Measurements from ENCODE around the gene GNAS.

The GNAS gene

DNA sequence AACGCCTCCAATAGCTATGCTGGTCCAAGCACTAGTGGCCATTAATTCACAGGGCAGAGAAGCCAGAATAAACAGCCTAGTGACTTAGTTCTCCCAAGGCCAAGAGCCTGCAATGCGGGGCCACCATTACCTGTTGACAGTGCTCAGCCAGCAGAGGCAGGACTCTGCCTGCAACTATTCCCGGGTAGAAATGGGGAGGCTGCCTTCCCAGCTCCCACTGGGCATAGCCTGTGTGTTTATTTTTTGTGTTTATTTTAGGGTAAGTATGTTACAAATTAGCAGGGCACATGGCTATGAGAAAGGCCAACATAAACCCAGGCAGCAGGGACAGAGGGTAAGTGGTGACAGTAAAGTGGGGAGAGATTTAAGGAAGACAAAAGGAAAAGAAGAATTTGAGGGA lies 6.8 kb upstream of the GNAS start:
- peaks cover 25% of the 10 kb centered on the region for H3K27me3 ChIP-seq (ENCODE audit: insufficient read depth, insufficient read length)
- no peak for TF ChIP-seq YY1 (IDR thresholded peaks at IDR 0.05; ENCODE audit: insufficient read depth, insufficient read length)
- TF ChIP-seq SUZ12 (IDR thresholded peaks at IDR 0.05; ENCODE audit: extremely low read depth, insufficient read depth, insufficient read length): no peak
- TF ChIP-seq ZNF274 (IDR thresholded peaks at IDR 0.05; ENCODE audit: low read depth, low read length): no peak
- H3K4me1 ChIP-seq (ENCODE audit: insufficient read depth, insufficient read length): peaks cover 13% of the 10 kb centered on the region
- peaks cover 59% of the 10 kb centered on the region for H3K36me3 ChIP-seq (ENCODE audit: insufficient read depth, insufficient read length, low read length)
- no peak for DNase-seq (ENCODE audit: low read depth, low spot score)
- no peak overlapping the region for H3K4me3 ChIP-seq (ENCODE audit: insufficient read length, low read depth)
- H3K9ac ChIP-seq (ENCODE audit: insufficient read length, low read depth): no peak overlapping the region
- H3K9me3 ChIP-seq (ENCODE audit: insufficient read depth, low read length): no peaks in the 10 kb centered on the region

DNA sequence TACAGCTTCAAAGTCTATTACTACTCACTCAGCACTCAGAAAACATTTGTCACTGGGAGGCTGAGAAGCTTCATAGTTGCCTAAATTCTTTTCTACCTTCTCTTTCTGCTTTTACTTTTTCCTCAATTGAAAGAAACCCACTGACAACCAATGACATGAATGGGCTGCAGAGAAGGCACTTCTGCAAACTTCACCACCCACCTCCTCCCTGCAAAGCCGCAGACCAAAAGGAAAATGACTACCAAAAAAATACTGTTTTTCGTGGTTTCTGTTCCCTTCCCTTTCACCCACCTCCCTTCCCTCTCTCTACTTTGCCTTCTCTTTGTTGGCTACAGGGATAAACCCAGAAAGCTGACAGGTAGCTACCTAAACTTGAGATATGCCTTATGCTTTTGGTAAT lies 5.1 kb upstream of the GNAS start:
- Histone ChIP-seq H3K36me3 (ENCODE audit: insufficient read depth, insufficient read length, low read length) (peaks cover 42% of the 10 kb centered on the region), H3K9me3 (ENCODE audit: insufficient read depth, low read length) (no peaks in the 10 kb centered on the region), H3K9ac (ENCODE audit: insufficient read length, low read depth) (no peak overlapping the region), H3K4me3 (ENCODE audit: insufficient read length, low read depth) (no peak overlapping the region), H3K4me1 (ENCODE audit: insufficient read depth, insufficient read length) (peaks cover 15% of the 10 kb centered on the region), H3K27me3 (ENCODE audit: insufficient read depth, insufficient read length) (peaks cover 25% of the 10 kb centered on the region)
- TF ChIP-seq YY1 (IDR thresholded peaks at IDR 0.05; ENCODE audit: insufficient read depth, insufficient read length) (no peak), SUZ12 (IDR thresholded peaks at IDR 0.05; ENCODE audit: extremely low read depth, insufficient read depth, insufficient read length) (no peak), ZNF274 (IDR thresholded peaks at IDR 0.05; ENCODE audit: low read depth, low read length) (no peak)
- no peak for DNase-seq (ENCODE audit: low read depth, low spot score)

DNA sequence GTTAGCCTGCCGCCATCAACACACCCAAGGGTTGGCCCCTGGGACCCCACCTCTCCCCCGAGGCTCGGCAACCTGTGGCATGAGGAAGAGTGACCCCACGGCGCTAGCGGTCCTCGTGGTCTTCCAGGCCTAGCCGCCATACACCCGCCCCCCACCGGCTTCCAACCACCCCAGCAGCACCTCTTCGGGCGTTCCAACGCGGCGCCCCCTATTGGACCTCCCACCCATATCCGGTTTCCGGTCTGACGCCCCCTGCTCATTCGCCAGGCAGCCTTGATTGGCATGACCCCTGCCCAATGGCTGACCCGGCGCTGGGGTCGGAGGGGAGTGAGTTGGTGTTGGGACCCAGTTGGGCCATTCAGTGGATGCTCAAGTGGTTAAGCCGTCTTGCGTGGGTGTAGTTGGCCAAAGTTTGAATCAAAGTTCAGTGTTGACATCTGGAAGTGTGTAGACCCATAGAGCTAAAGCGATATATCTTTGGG lies 1.8 kb upstream of the GNAS start, which contains the start of gene GNAS-AS1:
GNAS-AS1 (minus strand) TSS at position 210 of the 482 bp plus-strand sequence.
- peak within 1 kb of the TSS; percentile 87 for H3K9ac ChIP-seq (ENCODE audit: insufficient read length, low read depth)
- H3K36me3 ChIP-seq (ENCODE audit: insufficient read depth, insufficient read length, low read length): peaks cover 36% of the 10 kb centered on the region
- peak; percentile 91 for DNase-seq (ENCODE audit: low read depth, low spot score)
- no peaks in the 10 kb centered on the region for H3K9me3 ChIP-seq (ENCODE audit: insufficient read depth, low read length)
- H3K4me1 ChIP-seq (ENCODE audit: insufficient read depth, insufficient read length): peaks cover 24% of the 10 kb centered on the region
- H3K27me3 ChIP-seq (ENCODE audit: insufficient read depth, insufficient read length): peaks cover 50% of the 10 kb centered on the region
- TF ChIP-seq SUZ12 (IDR thresholded peaks at IDR 0.05; ENCODE audit: extremely low read depth, insufficient read depth, insufficient read length): no peak
- TF ChIP-seq ZNF274 (IDR thresholded peaks at IDR 0.05; ENCODE audit: low read depth, low read length): no peak
- TF ChIP-seq YY1 (IDR thresholded peaks at IDR 0.05; ENCODE audit: insufficient read depth, insufficient read length): no peak
- peak within 1 kb of the TSS; percentile 93 for H3K4me3 ChIP-seq (ENCODE audit: insufficient read length, low read depth)

DNA sequence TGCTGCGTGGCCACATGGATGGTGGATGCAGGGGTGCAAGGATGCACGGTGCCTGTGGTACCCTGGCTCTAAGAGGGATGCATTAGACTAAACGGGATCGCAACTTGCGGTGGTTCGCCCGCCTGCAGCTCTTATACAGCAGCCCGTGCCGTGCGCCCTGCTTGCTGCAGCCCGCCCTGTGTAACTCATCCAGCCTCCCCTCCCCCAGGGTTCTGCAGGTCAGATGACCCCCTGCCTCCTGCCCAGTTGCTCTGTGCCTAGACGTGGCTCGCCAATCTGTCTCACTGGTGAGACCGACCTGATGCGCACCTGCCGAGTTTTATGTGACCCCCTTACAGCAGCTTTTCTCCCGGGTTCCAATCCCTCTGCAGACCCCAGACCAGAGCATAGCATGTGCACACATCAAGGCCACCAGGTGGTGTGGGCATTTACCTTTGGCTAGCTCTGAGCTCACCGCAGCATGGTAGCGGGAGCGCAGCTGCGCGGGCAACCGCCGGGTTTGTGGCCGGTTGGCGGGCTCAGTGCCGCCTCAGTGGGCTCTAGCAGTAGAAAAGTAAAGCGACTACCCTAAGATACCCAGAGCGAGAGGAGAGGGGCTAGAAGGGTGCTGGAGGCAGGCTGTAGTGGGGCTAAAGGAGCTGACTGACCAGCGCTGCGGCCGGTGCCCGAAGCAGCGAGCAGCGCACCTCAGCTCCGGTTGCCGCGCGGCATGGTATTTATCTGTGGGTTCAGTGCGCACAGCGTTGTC lies 1.1 kb upstream of the GNAS start:
- H3K27me3 ChIP-seq (ENCODE audit: insufficient read depth, insufficient read length): peaks cover 57% of the 10 kb centered on the region
- peak overlapping the region; percentile 93 for H3K4me3 ChIP-seq (ENCODE audit: insufficient read length, low read depth)
- peak overlapping the region; percentile 43 for H3K9ac ChIP-seq (ENCODE audit: insufficient read length, low read depth)
- H3K9me3 ChIP-seq (ENCODE audit: insufficient read depth, low read length): no peaks in the 10 kb centered on the region
- no peak for DNase-seq (ENCODE audit: low read depth, low spot score)
- no peak for TF ChIP-seq YY1 (IDR thresholded peaks at IDR 0.05; ENCODE audit: insufficient read depth, insufficient read length)
- TF ChIP-seq SUZ12 (IDR thresholded peaks at IDR 0.05; ENCODE audit: extremely low read depth, insufficient read depth, insufficient read length): peak; percentile 81
- no peak for TF ChIP-seq ZNF274 (IDR thresholded peaks at IDR 0.05; ENCODE audit: low read depth, low read length)
- H3K4me1 ChIP-seq (ENCODE audit: insufficient read depth, insufficient read length): peaks cover 27% of the 10 kb centered on the region
- peaks cover 31% of the 10 kb centered on the region for H3K36me3 ChIP-seq (ENCODE audit: insufficient read depth, insufficient read length, low read length)

DNA sequence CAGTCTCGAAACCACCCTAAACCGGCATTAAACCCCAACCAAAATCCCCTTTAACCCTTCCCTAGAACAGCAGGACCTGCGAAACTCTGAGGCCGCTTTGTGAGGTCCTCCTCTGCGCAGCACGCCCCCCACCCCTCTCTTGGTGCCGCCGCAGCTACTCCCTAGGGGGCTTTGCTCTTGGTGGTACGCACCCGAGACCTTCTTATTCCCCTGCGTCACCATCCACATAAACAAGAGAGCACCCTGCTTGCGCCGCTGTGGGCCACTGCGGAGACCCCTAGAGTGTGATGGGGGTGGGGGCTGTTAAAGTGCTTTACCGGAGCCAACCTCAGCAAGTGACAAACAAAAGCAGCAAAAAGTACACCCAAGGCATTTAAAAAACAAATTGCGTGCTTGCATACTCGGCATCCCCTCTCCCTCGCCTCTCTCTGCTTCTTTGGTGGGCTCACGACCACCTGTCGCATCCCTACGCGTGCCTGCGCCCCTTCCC lies 502 bp upstream of the GNAS start:
- TF ChIP-seq SUZ12 (IDR thresholded peaks at IDR 0.05; ENCODE audit: extremely low read depth, insufficient read depth, insufficient read length) (no peak), YY1 (IDR thresholded peaks at IDR 0.05; ENCODE audit: insufficient read depth, insufficient read length) (no peak), ZNF274 (IDR thresholded peaks at IDR 0.05; ENCODE audit: low read depth, low read length) (no peak)
- H3K27me3 ChIP-seq (ENCODE audit: insufficient read depth, insufficient read length): peaks cover 63% of the 10 kb centered on the region
- no peak for DNase-seq (ENCODE audit: low read depth, low spot score)
- H3K36me3 ChIP-seq (ENCODE audit: insufficient read depth, insufficient read length, low read length): peaks cover 26% of the 10 kb centered on the region
- peak overlapping the region; percentile 43 for H3K9ac ChIP-seq (ENCODE audit: insufficient read length, low read depth)
- no peaks in the 10 kb centered on the region for H3K9me3 ChIP-seq (ENCODE audit: insufficient read depth, low read length)
- H3K4me1 ChIP-seq (ENCODE audit: insufficient read depth, insufficient read length): peaks cover 26% of the 10 kb centered on the region
- H3K4me3 ChIP-seq (ENCODE audit: insufficient read length, low read depth): peak overlapping the region; percentile 93

DNA sequence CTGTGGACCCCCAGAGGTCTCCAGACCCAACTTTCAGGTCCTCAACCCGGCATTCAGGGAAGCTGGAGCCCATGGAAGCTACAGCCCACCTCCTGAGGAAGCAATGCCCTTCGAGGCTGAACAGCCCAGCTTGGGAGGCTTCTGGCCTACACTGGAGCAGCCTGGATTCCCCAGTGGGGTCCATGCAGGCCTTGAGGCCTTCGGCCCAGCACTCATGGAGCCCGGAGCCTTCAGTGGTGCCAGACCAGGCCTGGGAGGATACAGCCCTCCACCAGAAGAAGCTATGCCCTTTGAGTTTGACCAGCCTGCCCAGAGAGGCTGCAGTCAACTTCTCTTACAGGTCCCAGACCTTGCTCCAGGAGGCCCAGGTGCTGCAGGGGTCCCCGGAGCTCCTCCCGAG lies 950 bp downstream of the GNAS start:
- TF ChIP-seq SUZ12 (IDR thresholded peaks at IDR 0.05; ENCODE audit: extremely low read depth, insufficient read depth, insufficient read length) (no peak), YY1 (IDR thresholded peaks at IDR 0.05; ENCODE audit: insufficient read depth, insufficient read length) (no peak), ZNF274 (IDR thresholded peaks at IDR 0.05; ENCODE audit: low read depth, low read length) (no peak)
- DNase-seq (ENCODE audit: low read depth, low spot score): no peak
- Histone ChIP-seq H3K4me3 (ENCODE audit: insufficient read length, low read depth) (no peak overlapping the region), H3K36me3 (ENCODE audit: insufficient read depth, insufficient read length, low read length) (peaks cover 11% of the 10 kb centered on the region), H3K9me3 (ENCODE audit: insufficient read depth, low read length) (no peaks in the 10 kb centered on the region), H3K27me3 (ENCODE audit: insufficient read depth, insufficient read length) (peaks cover 78% of the 10 kb centered on the region), H3K4me1 (ENCODE audit: insufficient read depth, insufficient read length) (peaks cover 24% of the 10 kb centered on the region), H3K9ac (ENCODE audit: insufficient read length, low read depth) (peak overlapping the region; percentile 54)

DNA sequence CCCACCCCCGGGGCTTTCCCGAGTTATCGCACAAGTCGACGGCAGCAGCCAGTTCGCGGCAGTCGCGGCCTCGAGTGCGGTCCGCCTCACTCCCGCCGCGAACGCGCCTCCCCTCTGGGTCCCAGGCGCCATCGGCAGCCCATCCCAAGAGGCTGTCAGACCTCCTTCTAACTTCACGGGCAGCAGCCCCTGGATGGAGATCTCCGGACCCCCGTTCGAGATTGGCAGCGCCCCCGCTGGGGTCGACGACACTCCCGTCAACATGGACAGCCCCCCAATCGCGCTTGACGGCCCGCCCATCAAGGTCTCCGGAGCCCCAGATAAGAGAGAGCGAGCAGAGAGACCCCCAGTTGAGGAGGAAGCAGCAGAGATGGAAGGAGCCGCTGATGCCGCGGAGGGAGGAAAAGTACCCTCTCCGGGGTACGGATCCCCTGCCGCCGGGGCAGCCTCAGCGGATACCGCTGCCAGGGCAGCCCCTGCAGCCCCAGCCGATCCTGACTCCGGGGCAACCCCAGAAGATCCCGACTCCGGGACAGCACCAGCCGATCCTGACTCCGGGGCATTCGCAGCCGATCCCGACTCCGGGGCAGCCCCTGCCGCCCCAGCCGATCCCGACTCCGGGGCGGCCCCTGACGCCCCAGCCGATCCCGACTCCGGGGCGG lies 1.6 kb downstream of the GNAS start:
- Histone ChIP-seq H3K27me3 (ENCODE audit: insufficient read depth, insufficient read length) (peaks cover 82% of the 10 kb centered on the region), H3K9me3 (ENCODE audit: insufficient read depth, low read length) (no peaks in the 10 kb centered on the region), H3K4me1 (ENCODE audit: insufficient read depth, insufficient read length) (peaks cover 24% of the 10 kb centered on the region), H3K36me3 (ENCODE audit: insufficient read depth, insufficient read length, low read length) (peaks cover 6% of the 10 kb centered on the region), H3K4me3 (ENCODE audit: insufficient read length, low read depth) (peak overlapping the region; percentile 47), H3K9ac (ENCODE audit: insufficient read length, low read depth) (peak overlapping the region; percentile 76)
- DNase-seq (ENCODE audit: low read depth, low spot score): no peak
- TF ChIP-seq SUZ12 (IDR thresholded peaks at IDR 0.05; ENCODE audit: extremely low read depth, insufficient read depth, insufficient read length) (no peak), ZNF274 (IDR thresholded peaks at IDR 0.05; ENCODE audit: low read depth, low read length) (no peak), YY1 (IDR thresholded peaks at IDR 0.05; ENCODE audit: insufficient read depth, insufficient read length) (no peak)

All from NT2/D1 (cell line).